ENCODE results near the gene PSG5.
A peak's percentile ranks its signal among the peaks of the same experiment; 100 is the strongest.
"Not testable (repeated sequence)": the region's sequence is repeated elsewhere in the genome, so short reads cannot be mapped to it uniquely, and the experiment has no call there.

The PSG5 gene

DNA sequence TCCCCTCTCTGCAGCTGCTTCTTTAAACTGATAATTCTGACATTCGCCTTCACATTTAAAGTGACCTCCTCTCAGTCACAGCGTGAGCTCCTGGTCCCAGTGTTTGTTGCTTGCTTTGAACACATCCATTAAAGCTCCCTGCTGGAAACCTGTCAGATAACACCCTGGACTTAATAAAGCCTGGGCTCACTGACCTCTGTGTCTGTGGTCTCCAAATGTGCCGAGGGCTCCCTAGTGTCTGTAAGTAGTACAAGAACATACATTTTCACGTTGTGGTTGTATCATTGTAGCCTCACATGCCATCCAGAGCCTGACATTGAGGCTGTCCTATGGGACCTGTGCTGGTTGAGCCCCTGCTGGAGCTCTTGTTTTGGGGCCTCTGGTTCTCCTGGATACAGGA lies 21.7 kb upstream of the PSG5 start:
- Histone ChIP-seq H3K9me3 (ENCODE audit: insufficient read depth, low read length, severe bottlenecking) (no peaks in the 10 kb centered on the region), H3K36me3 (ENCODE audit: insufficient read depth, low read length) (no peaks in the 10 kb centered on the region), H3K27ac (ENCODE audit: low read length) (no peak overlapping the region), H4K20me1 (ENCODE audit: insufficient read depth, low read length) (no peaks in the 10 kb centered on the region), H3K9ac (ENCODE audit: low read depth, low read length) (no peak overlapping the region), H3K79me2 (ENCODE audit: insufficient read depth, low read length) (no peaks in the 10 kb centered on the region), H2AFZ (ENCODE audit: low read depth, low read length) (no peak overlapping the region), H3K27me3 (ENCODE audit: insufficient read depth, low read length, poor library complexity) (no peaks in the 10 kb centered on the region), H3K4me3 (ENCODE audit: low read depth in 1 of 2, low read length in 2 of 2) (no peak overlapping the region), H3K4me2 (ENCODE audit: insufficient read depth, low read length) (no peak overlapping the region), H3K4me1 (ENCODE audit: insufficient read depth, low read length) (no peaks in the 10 kb centered on the region)
- TF ChIP-seq CTCF (IDR thresholded peaks at IDR 0.05; ENCODE audit: borderline replicate concordance, extremely low read depth, low read length, poor library complexity, severe bottlenecking) = no peak
- no peak for TF ChIP-seq EZH2 (IDR thresholded peaks at IDR 0.05; ENCODE audit: borderline replicate concordance, low read depth, low read length, severe bottlenecking)
- DNase-seq = no peak
- no peak for ATAC-seq (ENCODE audit: insufficient read depth, low read depth)

GRCh38 chr19:43207174-43207573 lies 20.8 kb upstream of the PSG5 start:
- H3K4me2 ChIP-seq (ENCODE audit: insufficient read depth, low read length); H3K9ac ChIP-seq (ENCODE audit: low read depth, low read length); H3K9me3 ChIP-seq (ENCODE audit: insufficient read depth, low read length, severe bottlenecking); H3K36me3 ChIP-seq (ENCODE audit: insufficient read depth, low read length); H3K4me3 ChIP-seq (ENCODE audit: low read depth in 1 of 2, low read length in 2 of 2); H2AFZ ChIP-seq (ENCODE audit: low read depth, low read length); H3K27ac ChIP-seq (ENCODE audit: low read length); H3K4me1 ChIP-seq (ENCODE audit: insufficient read depth, low read length); ATAC-seq (ENCODE audit: insufficient read depth, low read depth); H3K79me2 ChIP-seq (ENCODE audit: insufficient read depth, low read length); H4K20me1 ChIP-seq (ENCODE audit: insufficient read depth, low read length); H3K27me3 ChIP-seq (ENCODE audit: insufficient read depth, low read length, poor library complexity): not testable (repeated sequence)
- peak; percentile 69 for TF ChIP-seq CTCF (IDR thresholded peaks at IDR 0.05; ENCODE audit: borderline replicate concordance, extremely low read depth, low read length, poor library complexity, severe bottlenecking)
- peak; percentile 26 for DNase-seq

DNA sequence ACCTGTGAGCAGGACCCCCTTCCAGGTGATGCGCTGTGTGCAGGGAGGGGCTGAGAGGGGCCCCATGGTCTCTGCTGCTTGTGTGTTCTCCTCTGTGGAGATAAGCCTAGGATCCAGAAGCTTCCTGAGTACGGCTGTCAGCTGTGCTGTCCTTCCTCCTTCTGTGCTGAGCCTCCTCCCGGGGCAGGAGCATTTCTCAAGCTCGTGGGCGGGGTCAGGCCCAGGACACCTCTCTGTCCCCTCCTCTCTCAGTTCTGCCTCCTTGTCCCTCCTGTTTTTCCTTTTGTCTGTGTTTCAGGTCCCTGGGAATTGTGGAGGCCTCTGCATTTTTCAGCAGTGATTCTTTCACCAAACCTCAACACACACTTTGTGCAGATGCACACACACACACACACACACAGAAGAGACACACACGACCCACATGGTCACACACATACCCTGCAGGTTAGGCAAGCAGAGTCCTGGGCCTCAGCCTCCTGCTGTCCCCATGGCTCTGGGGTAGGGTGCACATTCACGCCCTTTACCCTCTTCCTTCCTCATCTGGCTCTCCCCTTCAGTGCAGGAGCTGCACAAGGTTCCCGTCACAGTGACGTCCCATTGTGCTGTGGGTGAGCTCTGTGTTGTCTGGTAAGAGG lies 19.3 kb upstream of the PSG5 start, which contains the start of gene PSG4:
Gene PSG4, minus strand, starts transcription at position 168 of the 635 bp plus-strand sequence. Its CDS starts 102 bp downstream, at position 66.
- not testable (repeated sequence) for H2AFZ ChIP-seq (ENCODE audit: low read depth, low read length)

GRCh38 chr19:43203611-43204010 lies 17.3 kb upstream of the PSG5 start:
- not testable (repeated sequence) for H3K4me1 ChIP-seq (ENCODE audit: insufficient read depth, low read length); H3K36me3 ChIP-seq (ENCODE audit: insufficient read depth, low read length); ATAC-seq (ENCODE audit: insufficient read depth, low read depth); H3K27me3 ChIP-seq (ENCODE audit: insufficient read depth, low read length, poor library complexity); H3K9me3 ChIP-seq (ENCODE audit: insufficient read depth, low read length, severe bottlenecking); H3K9ac ChIP-seq (ENCODE audit: low read depth, low read length); DNase-seq; H4K20me1 ChIP-seq (ENCODE audit: insufficient read depth, low read length); H3K79me2 ChIP-seq (ENCODE audit: insufficient read depth, low read length); H3K4me2 ChIP-seq (ENCODE audit: insufficient read depth, low read length); H2AFZ ChIP-seq (ENCODE audit: low read depth, low read length); H3K4me3 ChIP-seq (ENCODE audit: low read depth in 1 of 2, low read length in 2 of 2); H3K27ac ChIP-seq (ENCODE audit: low read length)

More for the DNA sequence above, 19.3 kb upstream of the PSG5 start, which contains the start of gene PSG4:
- H3K27ac ChIP-seq (ENCODE audit: low read length); H3K4me2 ChIP-seq (ENCODE audit: insufficient read depth, low read length); ATAC-seq (ENCODE audit: insufficient read depth, low read depth); H3K9ac ChIP-seq (ENCODE audit: low read depth, low read length); H3K79me2 ChIP-seq (ENCODE audit: insufficient read depth, low read length); H3K27me3 ChIP-seq (ENCODE audit: insufficient read depth, low read length, poor library complexity); H3K4me3 ChIP-seq (ENCODE audit: low read depth in 1 of 2, low read length in 2 of 2); H3K36me3 ChIP-seq (ENCODE audit: insufficient read depth, low read length); H3K4me1 ChIP-seq (ENCODE audit: insufficient read depth, low read length); H4K20me1 ChIP-seq (ENCODE audit: insufficient read depth, low read length); DNase-seq; H3K9me3 ChIP-seq (ENCODE audit: insufficient read depth, low read length, severe bottlenecking): not testable (repeated sequence)

DNA sequence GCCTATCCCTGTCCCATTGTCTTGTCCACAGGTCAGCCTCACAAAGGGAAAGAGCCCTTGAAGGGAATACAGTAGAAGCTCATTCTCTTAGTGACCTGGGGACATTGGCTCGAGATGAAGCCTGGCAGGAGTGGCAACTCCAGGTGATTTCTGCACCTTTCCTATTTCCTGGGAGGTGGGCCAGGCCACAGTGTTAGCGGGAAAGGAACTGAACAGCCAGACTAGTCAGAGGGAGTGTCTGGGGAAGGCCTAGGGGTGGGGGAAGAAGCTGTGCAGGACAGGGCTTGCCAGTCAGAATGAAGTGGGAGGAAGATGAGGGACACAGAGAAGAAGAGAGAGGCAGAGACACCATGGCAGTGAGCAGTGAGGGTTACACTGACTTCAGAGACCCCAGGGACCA lies 15.6 kb upstream of the PSG5 start:
- H2AFZ ChIP-seq (ENCODE audit: low read depth, low read length); H3K36me3 ChIP-seq (ENCODE audit: insufficient read depth, low read length); H3K4me1 ChIP-seq (ENCODE audit: insufficient read depth, low read length); H3K79me2 ChIP-seq (ENCODE audit: insufficient read depth, low read length); H3K9ac ChIP-seq (ENCODE audit: low read depth, low read length); DNase-seq; H3K27me3 ChIP-seq (ENCODE audit: insufficient read depth, low read length, poor library complexity); ATAC-seq (ENCODE audit: insufficient read depth, low read depth); H3K9me3 ChIP-seq (ENCODE audit: insufficient read depth, low read length, severe bottlenecking); H4K20me1 ChIP-seq (ENCODE audit: insufficient read depth, low read length); H3K4me2 ChIP-seq (ENCODE audit: insufficient read depth, low read length); H3K4me3 ChIP-seq (ENCODE audit: low read depth in 1 of 2, low read length in 2 of 2); H3K27ac ChIP-seq (ENCODE audit: low read length): not testable (repeated sequence)

- not testable (repeated sequence) for H2AFZ ChIP-seq (ENCODE audit: low read depth, low read length); H3K36me3 ChIP-seq (ENCODE audit: insufficient read depth, low read length); H3K9ac ChIP-seq (ENCODE audit: low read depth, low read length); H3K4me3 ChIP-seq (ENCODE audit: low read depth in 1 of 2, low read length in 2 of 2); DNase-seq; H3K4me2 ChIP-seq (ENCODE audit: insufficient read depth, low read length); H3K4me1 ChIP-seq (ENCODE audit: insufficient read depth, low read length); H3K27ac ChIP-seq (ENCODE audit: low read length); H3K9me3 ChIP-seq (ENCODE audit: insufficient read depth, low read length, severe bottlenecking); H3K79me2 ChIP-seq (ENCODE audit: insufficient read depth, low read length); H4K20me1 ChIP-seq (ENCODE audit: insufficient read depth, low read length); ATAC-seq (ENCODE audit: insufficient read depth, low read depth); H3K27me3 ChIP-seq (ENCODE audit: insufficient read depth, low read length, poor library complexity)
Observed at GRCh38 chr19:43201337-43201801, 15.0 kb upstream of the PSG5 start.
